WERI-Rb-1 (cell line): ENCODE data around the gene YWHAE.

ENCODE experiments used
- DNase-seq: peaks from one replicate; pipeline ENCODE4 v3.0.0-alpha.2; 2020
- H3K27ac ChIP-seq: fragments of 250-450 bp; sonication (Bioruptor Pico); 2 replicates; pipeline ENCODE4 v1.5.1; 2020; ENCODE audit warnings: mild to moderate bottlenecking, moderate library complexity
- H3K27me3 ChIP-seq: fragments of 250-450 bp; sonication (Bioruptor Pico); 2 replicates; pipeline ENCODE4 v1.5.1; 2021; ENCODE audit warnings: mild to moderate bottlenecking, low read depth, moderate library complexity; ENCODE audit not compliant: insufficient read depth, severe bottlenecking
- H3K36me3 ChIP-seq: fragments of 250-450 bp; sonication (Bioruptor Pico); 2 replicates; pipeline ENCODE4 v1.5.1; 2020; ENCODE audit warnings: mild to moderate bottlenecking, moderate library complexity
- H3K4me3 ChIP-seq: 2 replicates; pipeline ENCODE4 v1.5.1; 2011; ENCODE audit warnings: low read depth, mild to moderate bottlenecking, control low read depth, low read length
- H3K9me3 ChIP-seq: fragments of 250-450 bp; sonication (Bioruptor Pico); 2 replicates; pipeline ENCODE4 v1.5.1; 2021; ENCODE audit warnings: mild to moderate bottlenecking, moderate library complexity; ENCODE audit not compliant: severe bottlenecking
- CTCF ChIP-seq: IDR thresholded peaks from 2 replicates; pipeline ENCODE4 v1.5.1; 2011; ENCODE audit warnings: low read depth, mild to moderate bottlenecking, control low read depth, inconsistent platforms, low read length

The YWHAE gene

GRCh38 chr17:1377334-1377733 lies 22.7 kb downstream of the YWHAE start:
- Histone ChIP-seq H3K9me3 (no peaks in the 10 kb centered on the region), H3K27me3 (no peaks in the 10 kb centered on the region), H3K36me3 (peaks cover 77% of the 10 kb centered on the region), H3K4me3 (no peak overlapping the region), H3K27ac (no peak overlapping the region)
- no peak for DNase-seq
- TF ChIP-seq CTCF, result no peak

DNA sequence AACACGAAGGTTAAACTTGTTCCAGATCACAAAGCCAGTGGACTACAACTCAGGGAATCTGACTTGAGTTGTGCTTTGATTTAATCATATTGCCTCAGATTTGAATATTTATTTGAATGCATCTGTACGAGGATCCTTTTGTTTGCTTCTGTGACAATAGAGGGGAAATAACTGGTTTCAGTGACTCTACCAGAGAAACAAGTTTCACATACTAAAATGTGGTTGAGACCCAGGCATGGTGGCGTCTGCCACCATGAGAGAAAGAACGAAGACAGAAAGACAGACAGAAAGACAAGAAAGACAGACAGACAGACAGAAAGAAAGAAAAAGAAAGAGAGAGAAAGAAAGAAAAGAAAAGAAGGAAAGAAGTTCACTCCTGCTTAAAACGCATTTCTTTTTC lies 24.0 kb downstream of the YWHAE start:
- no peak overlapping the region for H3K27ac ChIP-seq

GRCh38 chr17:1375615-1376014 lies 24.4 kb downstream of the YWHAE start:
- H3K27ac ChIP-seq, result no peak overlapping the region
- no peak for TF ChIP-seq CTCF
- H3K27me3 ChIP-seq, result no peaks in the 10 kb centered on the region
- H3K4me3 ChIP-seq, result no peak overlapping the region
- DNase-seq, result no peak
- no peaks in the 10 kb centered on the region for H3K9me3 ChIP-seq
- H3K36me3 ChIP-seq, result peaks cover 84% of the 10 kb centered on the region

More for the DNA sequence above, 24.0 kb downstream of the YWHAE start:
- TF ChIP-seq CTCF, result no peak
- Histone ChIP-seq H3K27me3 (no peaks in the 10 kb centered on the region), H3K9me3 (no peaks in the 10 kb centered on the region), H3K4me3 (no peak overlapping the region), H3K36me3 (peaks cover 83% of the 10 kb centered on the region)
- DNase-seq, result no peak

- no peak overlapping the region for H3K4me3 ChIP-seq
- H3K36me3 ChIP-seq, result peaks cover 82% of the 10 kb centered on the region
- no peak for TF ChIP-seq CTCF
- no peak overlapping the region for H3K27ac ChIP-seq
- no peak for DNase-seq
- no peaks in the 10 kb centered on the region for H3K27me3 ChIP-seq
- no peaks in the 10 kb centered on the region for H3K9me3 ChIP-seq
Observed at GRCh38 chr17:1374431-1375177, 25.4 kb downstream of the YWHAE start.

GRCh38 chr17:1373707-1374237 lies 26.2 kb downstream of the YWHAE start:
- no peaks in the 10 kb centered on the region for H3K27me3 ChIP-seq
- DNase-seq, result no peak
- TF ChIP-seq CTCF, result no peak
- no peak overlapping the region for H3K27ac ChIP-seq
- H3K36me3 ChIP-seq, result peaks cover 79% of the 10 kb centered on the region
- no peak overlapping the region for H3K4me3 ChIP-seq
- no peaks in the 10 kb centered on the region for H3K9me3 ChIP-seq
